ENCODE data around the gene CTBP1. TPM values are rescaled to one million over a fixed set of nuclear protein-coding genes. Genes with fewer than 3 reads are reported as not detected.

The CTBP1 gene
- total RNA-seq, 1 donor from 2014 or later: 143 TPM

Other genes starting within 250 kb of the CTBP1 start
- 16.6 TPM for gene FGFRL1, start 237.5 kb downstream of the CTBP1 start, total RNA-seq
- gene RNF212, start 135.6 kb downstream of the CTBP1 start, total RNA-seq: 17.9 TPM
- gene SPON2, start 76.5 kb downstream of the CTBP1 start, total RNA-seq: 35.6 TPM
- gene MAEA, start 40.8 kb upstream of the CTBP1 start, total RNA-seq: 68.6 TPM
- gene UVSSA, start 98.1 kb upstream of the CTBP1 start, total RNA-seq: 33.5 TPM
- gene NKX1-1, start 157.3 kb upstream of the CTBP1 start, total RNA-seq: not detected